ENCODE data around the gene NTN1.

Gene NTN1

DNA sequence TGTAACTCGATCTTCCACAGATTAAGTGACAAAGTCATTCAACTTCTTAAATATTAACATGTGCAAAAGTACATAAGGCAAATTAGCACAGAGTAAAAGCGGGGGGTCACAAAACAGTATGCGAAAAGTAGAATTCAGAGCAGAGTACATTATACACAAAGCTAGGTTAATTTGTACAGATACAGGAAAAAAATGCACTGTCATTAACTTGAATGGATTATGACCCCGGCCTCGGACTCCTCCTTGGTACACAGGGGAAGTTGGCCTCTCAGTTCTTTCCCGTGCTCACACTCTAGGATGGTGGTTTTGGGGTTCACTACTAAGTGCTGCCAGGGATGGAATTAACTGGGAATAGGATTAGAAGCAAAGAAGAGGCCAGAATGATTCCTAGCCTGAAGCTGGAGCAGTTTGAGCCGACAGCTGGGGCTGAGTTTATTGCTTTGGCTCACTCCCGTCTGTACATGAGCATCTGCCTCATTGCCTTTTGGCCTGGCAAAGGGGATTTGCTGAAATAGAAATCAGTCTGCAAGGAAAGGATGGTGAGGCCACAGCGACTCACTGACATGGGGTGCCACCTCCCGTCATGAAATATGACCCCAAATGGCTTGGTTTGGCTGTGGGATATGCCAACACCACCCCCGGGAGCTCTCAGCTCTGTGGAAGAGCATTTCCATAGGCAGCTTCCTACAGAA, 23.6 kb downstream of the NTN1 start:
- DNase-seq = no peak

DNA sequence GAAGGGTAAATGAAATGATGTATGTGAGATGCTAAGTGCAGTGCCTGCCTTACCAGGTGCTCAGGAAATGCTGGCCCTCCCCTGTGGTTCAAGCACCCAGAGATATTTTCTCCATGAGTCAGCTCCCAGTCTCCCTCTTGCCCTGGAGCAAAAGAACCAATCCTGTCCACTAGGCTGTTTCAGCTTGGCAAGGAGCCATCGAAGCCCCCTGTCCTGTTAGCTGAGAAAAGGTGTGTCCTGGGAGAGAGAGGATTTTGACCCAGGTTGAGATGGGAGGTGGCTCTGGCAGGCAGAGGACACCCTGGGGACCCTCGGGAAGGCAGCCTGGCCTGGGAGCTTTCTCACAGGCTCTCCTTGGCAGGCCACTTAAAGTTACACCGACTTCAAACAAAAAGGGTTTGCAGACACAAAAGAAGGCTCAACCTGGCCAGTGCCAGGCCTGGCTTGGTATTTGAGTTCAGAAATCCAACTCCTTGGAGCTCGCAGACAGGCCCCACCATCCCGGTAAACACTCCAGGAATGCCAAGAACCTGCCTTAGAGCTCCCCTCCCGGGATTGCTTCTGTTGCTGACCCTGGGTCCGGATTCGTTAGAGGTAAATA, 29.6 kb downstream of the NTN1 start:
- DNase-seq = no peak

DNA sequence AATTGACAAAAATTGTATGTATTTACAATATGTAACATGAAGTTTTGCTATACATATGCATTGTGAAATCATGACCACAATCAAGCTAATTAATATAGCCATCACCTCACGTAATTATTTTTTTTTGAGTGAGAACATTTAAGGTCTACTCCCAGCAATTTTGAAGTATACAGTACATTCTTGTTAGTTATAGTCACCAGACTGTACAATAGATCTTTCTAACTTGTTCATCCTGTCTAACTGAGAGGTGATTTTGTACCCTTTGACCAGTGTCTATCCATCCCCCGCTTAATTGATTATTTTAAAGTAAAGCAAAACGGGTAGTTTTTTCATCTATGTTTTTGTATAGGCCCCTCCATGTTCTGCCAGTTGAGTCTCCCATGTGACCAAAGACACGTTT, 30.3 kb downstream of the NTN1 start:
- DNase-seq = no peak

DNA sequence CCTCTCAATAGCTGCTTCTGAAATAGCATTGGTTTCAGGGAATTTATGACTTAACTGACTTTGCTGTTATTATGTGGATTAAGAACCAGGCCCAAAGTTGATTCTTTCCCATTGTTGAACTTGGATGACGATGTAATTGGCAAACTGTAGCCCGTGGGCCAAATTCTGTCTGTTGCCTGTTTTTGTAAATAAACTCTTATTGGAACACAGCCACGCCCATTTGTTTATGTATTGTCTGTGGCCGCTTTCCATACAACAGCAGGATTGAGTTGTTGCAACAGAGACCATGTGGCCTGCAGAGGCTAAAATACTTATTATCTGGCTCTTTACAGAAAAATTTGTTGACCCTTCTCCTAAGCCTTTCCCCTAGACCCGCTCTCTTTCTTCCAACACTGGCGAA, 31.6 kb downstream of the NTN1 start:
- no peak for DNase-seq

DNA sequence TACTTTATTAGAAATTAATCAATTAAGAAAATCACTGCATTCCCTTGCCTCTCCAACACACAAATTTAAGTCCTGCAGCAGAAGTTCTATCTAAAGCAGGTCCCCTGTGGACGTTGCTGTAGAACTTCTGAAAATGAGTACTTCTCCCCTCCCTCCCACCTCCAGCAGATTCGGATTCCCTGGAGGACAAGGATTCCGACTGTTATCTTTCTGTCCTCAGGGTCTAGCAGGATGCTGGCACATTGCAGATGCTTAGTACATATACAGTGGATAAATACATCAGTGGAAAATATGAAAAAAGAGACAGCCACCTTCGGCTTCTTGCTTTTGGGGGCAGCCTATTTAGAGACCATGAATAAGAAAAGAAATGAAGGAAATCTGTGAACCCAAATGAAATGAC, 32.1 kb downstream of the NTN1 start:
- DNase-seq = no peak

DNA sequence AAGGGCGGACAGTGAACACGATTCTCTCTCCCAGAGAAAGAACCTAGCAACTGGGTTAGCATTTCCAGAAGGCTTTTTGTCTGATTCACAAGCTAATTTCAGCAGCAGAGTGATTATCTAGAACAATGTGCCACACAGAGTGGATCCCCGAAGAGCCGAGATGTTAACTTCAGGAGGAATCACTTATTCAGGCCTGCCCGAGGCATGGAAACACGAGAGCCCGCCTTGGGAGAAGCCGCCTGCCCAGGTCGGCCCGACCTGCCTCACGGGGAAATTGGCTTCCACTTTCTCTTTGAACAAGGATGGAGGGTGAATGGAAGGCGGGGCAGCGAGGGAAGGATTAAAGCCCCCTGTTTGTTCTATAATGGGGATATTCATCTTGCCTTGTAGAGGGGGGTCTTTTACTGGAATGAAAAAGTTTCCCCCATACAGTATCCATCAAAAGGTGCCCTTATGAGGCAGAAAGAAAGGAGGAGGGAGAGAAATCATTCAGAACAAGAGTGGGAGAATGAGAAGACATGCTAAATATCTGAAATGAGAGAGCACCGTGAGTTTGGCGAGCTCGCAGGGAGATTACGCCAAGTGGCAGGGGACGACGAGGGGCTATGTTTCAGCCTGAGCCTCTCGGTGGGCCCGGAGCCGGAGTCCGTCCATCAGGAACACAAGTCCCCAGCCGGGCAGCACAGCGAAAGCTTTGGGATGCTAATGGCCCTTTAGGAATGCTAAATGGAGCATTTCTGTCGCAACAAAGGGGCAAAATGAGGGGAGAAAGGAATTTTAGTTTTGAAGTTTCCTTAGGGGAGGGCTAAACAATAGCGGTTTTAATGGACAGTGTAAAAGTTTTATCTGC, 33.0 kb downstream of the NTN1 start:
- DNase-seq = no peak

DNA sequence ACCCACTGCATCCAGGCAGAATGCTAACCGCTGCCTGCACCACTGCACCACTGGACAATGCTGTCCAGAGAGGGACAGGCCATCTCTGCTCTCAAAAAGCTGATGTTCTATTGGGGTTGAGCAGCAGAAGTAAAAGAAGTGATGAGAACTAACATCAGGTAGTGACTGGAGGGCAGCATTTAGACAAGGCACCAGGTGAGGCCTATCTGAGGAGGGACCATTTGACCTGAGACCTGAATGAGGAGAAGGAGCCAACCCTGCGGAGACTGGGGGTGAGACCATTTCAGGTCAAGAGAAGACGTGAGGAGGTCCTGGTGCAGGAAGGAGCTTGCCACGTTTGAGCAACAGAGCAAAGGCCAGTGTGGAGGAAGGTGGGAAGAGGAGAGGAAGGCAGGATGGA, 34.0 kb downstream of the NTN1 start:
- no peak for DNase-seq

DNA sequence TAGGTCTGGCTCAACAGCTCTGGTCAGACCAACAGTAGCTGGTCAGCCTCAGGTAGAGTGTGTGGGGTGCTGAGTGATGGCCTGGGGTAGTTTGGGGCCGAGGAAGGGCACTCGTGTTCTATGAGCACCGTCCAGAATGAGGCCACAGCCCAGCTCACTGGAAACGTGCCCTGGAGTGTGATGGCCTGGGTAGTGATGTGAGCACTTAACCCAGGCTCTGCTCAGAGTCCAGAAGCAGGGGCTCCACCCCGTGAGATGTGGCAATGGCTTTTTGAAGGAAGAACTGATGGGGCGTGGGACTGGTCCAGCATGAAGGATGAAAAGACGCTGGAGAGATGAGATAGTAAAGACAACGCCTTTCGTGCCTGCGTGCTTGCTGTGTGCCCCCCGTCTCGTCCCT, 35.3 kb downstream of the NTN1 start:
- no peak for DNase-seq

DNA sequence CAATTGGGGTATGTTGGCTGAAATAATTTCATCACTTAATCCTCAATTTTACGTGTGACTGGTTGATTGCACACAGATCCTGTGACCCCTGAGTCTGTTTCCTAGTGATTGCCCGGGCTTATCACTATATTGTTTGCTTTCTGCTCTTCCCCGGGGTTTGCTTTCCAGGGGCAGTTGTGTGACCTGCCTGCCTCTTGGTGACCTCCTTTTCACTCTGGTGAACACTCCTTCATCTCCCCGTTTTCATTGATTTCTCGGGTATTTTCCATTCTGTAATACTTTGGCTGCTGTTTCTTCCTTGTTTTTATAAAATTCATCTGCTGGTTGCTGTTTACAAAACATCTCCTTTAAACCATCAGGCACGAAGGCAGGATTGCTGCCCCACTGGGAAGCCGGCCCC, 36.0 kb downstream of the NTN1 start:
- no peak for DNase-seq

DNA sequence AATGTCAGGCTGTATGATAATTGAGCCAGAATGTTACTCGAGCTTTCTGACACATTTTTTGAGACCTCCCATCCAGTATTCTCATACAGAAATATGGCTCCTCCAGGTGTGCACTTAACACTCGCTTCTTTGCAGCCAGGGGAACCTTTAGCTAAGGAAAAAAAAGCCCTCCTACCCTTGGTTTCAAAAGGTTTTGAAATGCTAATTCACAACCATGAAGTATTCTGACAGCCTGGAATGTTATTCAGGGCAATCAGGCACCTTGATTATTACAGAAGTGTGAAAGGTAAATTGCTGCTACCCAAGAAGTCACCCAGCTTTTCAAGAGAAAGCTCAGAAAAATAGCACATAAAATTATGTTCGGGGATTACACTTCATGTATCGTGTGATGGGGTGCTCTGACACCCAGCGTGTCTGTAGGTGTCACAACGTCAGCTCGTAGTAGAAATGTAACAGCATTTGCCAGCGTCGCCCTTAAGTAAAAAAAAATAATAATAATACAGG, 41.1 kb downstream of the NTN1 start:
- no peak for DNase-seq

DNA sequence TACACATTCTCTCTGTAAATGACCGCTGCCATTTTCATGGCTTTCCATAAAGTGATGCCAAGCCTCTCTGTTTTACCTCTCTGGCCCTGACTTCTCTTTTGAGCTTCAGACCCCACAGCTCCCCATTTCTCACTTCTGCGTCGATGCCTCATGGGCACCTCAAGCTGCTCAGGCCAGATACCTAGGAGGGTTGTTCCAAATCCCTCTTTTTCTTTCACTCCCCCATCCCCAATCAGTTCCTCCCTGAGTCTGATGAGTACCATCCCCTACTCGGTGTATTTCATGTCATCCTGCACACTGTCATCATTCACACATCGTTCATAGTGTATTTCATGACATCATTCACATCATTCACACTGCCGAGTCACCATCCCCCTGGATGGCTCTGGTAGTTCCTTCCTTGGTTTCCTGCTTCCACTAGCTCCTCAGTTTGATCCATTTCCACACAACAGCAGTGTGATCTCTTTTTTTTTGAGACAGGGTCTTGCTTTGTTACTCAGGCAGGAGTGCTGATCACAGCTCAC, 43.1 kb downstream of the NTN1 start:
- DNase-seq = no peak

DNA sequence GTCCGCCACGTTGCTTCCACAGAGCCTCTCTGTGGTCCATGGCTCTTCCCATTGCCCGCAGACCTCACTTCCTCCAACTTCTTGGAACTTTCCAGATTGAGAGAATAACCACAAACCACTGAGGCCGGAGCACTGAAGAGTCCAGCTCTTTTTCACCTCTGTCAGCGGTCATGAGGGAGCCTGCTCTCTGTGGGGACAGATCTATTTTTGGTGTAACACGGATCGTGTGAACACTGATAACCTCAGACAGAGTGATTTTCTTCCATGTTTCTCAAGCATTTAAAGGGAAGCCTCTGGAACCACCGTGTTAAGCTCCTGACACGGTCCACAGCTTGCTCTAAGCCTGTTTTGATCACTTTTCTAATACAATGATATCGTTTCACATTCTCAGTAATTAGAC, 49.7 kb downstream of the NTN1 start:
- no peak for DNase-seq

DNA sequence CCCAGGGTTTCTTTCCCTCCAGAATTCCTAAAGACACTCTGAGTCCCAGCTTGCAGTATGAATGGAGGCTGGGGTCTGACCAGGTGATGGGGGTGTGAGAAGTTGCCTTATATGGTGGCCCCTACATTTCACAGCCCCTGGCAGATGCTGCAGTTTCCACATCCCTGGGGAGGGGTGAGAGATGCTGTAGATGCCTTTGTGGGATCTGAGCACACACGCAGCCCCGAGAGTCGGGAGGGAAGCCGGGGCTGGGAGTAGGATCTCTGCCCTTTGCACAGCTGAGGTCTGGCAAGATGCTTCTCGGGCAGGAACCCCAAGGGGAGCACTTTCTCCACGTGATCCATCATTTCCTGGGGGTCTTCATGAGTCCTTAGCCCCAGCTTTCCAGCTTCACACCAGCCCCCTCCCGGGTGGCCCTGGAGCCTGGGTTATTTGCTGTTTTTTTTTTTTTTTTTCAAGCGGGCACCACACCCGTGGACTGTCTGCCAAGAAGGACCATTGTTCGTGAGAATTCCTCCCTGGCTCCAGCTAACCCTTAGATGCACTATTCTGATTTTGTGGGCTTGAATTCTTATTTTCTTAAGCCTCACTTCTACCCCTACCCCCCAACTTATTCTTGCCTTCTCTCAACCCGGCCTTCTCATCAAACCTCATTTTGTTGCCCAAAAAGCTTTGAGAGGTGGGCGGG, 50.6 kb downstream of the NTN1 start:
- no peak for DNase-seq

DNA sequence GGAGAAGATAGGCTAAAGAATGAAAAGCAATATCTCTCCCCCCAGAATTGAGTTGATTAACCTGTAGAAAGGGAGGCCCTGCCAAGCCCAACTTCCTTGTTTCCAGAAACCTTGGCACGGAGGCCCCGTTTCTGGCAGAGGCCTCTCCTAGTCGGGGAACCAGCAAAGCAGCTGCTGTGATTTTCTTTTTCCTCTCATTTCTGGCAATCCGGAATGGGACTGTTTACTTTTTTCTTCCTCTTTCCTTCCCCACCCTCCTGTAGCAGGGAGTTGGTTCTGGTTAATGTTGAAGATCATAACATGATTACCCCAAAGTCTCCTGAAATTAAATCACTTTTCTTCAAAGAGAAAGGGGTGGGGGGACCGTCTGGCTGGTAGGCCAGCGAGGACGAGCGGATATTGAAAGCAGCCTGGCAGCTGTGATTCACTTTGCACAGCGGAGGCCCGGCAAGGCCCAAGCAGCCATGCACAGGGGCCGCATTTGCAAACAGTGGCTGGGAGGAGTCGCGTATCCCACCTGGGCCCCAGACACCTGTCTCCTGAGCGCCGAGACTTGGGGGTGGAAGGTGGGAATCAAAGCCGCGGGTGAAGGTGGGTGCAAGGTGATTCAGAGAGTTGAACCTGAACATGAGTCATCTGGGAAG, 51.5 kb downstream of the NTN1 start:
- DNase-seq = no peak

DNA sequence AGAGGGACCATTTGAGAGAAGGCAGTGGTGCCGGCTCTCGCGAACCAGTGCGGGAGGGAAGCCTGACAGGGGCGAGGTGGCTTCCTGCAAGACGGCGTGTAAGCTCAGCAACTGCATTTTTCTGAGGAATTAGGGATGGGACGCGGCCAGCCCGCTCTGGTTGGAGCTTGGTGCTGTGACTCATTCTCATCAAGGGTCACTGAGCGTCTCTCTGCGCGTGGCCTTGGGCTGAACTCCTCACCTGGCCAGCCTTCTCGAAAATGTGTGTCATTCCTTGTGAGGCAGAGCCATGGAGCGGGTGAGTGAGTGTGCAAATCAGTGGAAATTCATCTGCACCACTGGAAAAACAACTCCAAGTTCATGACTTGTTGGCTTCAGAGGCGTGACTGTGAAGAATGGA, 52.8 kb downstream of the NTN1 start:
- no peak for DNase-seq

DNA sequence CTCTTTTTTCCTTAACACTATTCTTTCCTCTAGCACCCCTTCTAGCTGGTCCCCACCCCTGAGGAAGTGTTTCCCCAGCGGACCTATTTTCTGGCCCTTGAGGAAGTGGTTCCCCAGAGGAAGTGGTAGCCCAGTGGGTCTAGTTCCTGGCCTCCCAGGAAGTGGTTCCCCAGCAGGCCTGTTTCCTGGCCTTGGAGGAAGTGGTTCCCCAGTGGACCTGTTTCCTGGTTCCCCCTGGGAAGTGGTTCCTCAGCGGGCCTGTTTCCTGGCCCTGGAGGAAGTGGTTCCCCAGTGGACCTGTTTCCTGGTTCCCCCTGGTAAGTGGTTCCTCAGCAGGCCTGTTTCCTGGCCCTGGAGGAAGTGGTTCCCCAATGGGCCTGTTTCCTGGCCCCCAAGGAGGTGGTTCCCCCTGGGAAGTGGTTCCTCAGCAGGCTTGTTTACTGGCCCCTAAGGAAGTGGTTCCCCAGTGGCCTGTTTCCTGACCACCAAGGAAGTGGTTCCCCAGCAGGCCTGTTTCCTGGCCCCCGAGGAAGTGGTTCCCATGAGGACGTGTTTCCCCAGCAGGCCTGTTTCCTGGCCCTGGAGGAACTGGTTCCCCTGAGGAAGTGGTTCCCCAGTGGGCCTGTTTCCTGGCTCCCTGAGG, 58.3 kb downstream of the NTN1 start:
- no peak for DNase-seq

DNA sequence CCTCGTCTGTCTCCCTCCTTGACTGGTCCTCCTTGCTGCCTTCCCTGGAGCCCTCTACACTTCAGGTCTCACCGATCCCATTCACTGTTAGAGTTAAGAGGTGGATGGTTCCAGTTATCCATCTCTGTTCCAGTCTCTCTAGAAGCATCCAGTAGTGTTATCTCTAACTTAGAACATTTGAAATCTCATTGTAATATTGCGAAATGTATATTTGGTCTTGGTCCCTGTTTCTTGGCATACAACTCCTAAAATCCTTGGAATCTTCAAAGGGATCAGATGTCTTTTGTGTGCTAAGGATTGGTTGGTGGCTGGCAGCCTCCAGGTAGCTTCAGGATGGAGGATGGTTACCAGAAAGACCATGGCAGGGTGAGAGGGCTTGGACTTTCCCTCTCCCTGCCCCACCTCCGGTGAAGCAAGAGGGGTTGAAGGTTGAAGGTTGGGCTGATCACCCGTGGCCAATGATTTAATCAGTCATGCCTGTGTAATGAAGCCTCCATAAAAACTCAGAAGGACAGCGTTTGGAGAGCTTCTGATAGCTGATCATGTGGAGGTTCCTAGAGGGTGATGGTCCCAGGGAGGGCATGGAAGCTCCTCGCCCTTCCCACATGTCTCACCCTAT, 59.1 kb downstream of the NTN1 start:
- DNase-seq = no peak

DNA sequence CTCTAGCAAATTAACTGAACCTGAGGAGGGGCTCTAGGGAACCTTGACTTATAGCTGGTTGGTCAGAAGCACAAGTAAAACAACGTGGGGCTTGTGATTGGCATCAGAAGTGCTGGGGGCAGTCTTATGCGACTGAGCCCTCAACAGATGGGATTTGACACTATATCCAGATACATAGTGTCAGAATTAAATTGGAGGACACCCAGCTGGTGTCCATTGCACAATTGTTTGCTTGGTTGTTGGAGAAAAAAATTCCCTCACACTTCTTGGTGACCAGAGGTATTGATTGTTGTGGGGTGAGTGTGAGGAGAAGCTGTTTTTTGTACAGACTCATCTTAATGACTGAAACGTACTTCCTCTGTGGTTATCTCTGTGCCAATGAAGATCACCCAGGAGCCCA, 59.7 kb downstream of the NTN1 start:
- DNase-seq = no peak

DNA sequence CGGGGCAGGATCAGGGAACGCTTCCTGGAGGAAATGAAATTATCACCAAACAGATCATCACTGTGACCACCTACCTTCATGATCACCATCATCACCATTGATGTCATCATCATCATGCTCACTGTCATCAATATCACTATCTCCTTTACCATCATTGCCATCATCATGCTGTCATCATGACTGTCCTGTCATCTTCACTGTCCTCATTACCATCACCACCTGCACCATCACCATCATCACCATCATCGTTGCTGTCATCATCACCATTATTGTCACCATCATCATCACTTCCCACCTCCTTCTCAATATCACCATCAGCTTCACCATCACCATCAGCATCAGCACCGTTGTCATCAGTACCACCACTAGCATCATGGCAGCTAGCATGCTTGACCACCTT, 65.3 kb downstream of the NTN1 start:
- no peak for DNase-seq

DNA sequence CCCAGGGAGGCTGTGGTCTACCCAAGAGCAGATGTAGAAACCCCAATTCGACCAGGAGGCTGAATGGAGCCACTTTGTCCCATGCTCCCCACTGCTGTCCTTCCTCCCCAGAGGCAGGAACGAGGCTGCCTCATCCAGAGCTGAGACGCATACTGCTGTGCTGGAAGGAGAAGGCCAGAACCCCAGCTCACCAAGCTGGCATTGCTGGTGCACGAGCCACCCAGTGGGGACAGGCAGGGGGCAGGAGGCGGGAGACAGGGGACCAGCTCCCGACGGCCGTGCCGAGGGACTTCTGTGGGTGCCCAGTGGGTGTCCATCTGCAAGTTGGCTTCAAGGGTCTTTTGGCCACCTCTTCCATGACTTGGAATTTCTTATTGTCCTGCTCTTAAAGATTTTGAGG, 66.6 kb downstream of the NTN1 start:
- DNase-seq = no peak

DNA sequence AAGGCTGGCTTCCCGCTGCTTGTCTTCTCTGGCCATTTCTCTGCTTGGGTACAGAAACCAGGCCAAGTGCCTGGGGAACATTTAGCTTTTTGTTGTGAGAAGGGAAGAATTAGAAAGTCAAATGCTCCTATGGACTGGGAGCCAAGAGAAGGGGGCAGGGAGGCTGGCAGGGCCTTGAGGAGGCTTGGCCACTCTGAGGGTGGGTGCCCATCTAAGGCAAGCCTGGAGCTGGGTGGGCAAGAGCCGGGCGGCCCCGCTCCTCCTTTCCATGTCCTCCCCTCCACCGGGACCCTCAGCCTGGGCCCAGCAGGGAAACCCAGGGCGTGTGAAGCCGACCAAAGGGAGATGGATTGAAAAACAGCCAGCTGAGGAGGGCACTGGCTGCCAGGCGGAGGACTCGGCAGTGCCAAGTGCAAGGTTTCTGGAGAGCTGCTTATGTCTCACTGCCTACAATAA, 69.4 kb downstream of the NTN1 start:
- no peak for DNase-seq

DNA sequence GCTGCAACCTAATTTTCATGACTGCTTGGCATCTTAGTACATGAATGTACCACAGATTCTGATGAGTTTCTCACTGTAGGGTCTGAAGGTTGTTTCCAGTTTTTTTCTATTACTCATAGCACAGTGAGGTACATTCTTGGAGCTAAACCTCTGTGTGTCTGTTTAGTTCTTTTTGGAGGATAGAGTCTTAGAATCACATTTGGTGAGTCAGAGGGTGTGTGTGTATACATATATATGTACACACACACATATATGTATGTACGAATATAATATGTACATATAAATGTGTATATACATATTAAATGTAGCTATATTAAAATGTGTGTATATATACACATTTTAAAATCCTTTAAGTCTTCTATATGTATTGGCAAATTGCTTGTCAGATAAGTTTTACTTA, 72.9 kb downstream of the NTN1 start:
- no peak for DNase-seq
